HepG2 (cell line): ENCODE data around the gene EPB41L1. TPM values are rescaled to one million over a fixed set of nuclear protein-coding genes. Genes with fewer than 3 reads are reported as not detected.

Experiments
- CCAR2 ChIP-seq: fragments of 200-400 bp; formaldehyde crosslinking; optimal IDR thresholded peaks from 2 replicates; pipeline ENCODE3; 2018; ENCODE audit warnings: low read depth, mild to moderate bottlenecking, low read length, moderate library complexity
- CCDC6 ChIP-seq: sonication (generic); formaldehyde crosslinking; IDR thresholded peaks from 2 replicates; pipeline ENCODE4 v1.8.1; 2022; ENCODE audit warnings: mild to moderate bottlenecking, missing genetic modification reagents, moderate library complexity
- DZIP1 ChIP-seq: sonication (generic); formaldehyde crosslinking; IDR thresholded peaks from 2 replicates; pipeline ENCODE4 v1.5.0; 2020; ENCODE audit warnings: mild to moderate bottlenecking, missing genetic modification reagents
- GABPA ChIP-seq, 2 experiments: IDR thresholded peaks; 2 replicates each; pipeline ENCODE4 v1.6.1; 2011 to 2016; ENCODE audit warnings: low read depth in 2 of 2, low read length in 1 of 2, missing biosample characterization in 1 of 2, missing genetic modification characterization in 1 of 2
- HNF4G ChIP-seq, 2 experiments: sonication (generic) in 1 of 2; formaldehyde crosslinking in 1 of 2; IDR thresholded peaks; 2 replicates each; pipeline versions ENCODE4 v1.4.0 to v1.6.1; 2011 to 2020; ENCODE audit warnings: borderline replicate concordance in 2 of 2, low read depth in 2 of 2, mild to moderate bottlenecking in 2 of 2, low read length in 1 of 2, missing genetic modification reagents in 1 of 2, moderate library complexity in 1 of 2
- KAT2B ChIP-seq: fragments of 150-350 bp; IDR thresholded peaks from 2 replicates; pipeline ENCODE4 v1.6.1; 2014; ENCODE audit warnings: low read depth, low read length, borderline replicate concordance
- LRRFIP1 ChIP-seq: sonication (generic); formaldehyde crosslinking; conservative IDR thresholded peaks from 2 replicates; pipeline ENCODE4 v1.4.0; 2020; ENCODE audit warnings: missing genetic modification reagents
- MATR3 ChIP-seq: sonication (generic); formaldehyde crosslinking; IDR thresholded peaks from 2 replicates; pipeline ENCODE4 v1.4.0; 2020; ENCODE audit warnings: missing genetic modification reagents
- MBD4 ChIP-seq: IDR thresholded peaks from 2 replicates; pipeline ENCODE4 v1.6.1; 2012; ENCODE audit warnings: low read length, inconsistent platforms, borderline replicate concordance
- MIXL1 ChIP-seq: IDR thresholded peaks from 2 replicates; pipeline ENCODE4 v1.6.1; 2016
- NFIB ChIP-seq: sonication (generic); formaldehyde crosslinking; IDR thresholded peaks from 2 replicates; pipeline ENCODE4 v1.9.0; 2021; ENCODE audit warnings: missing genetic modification reagents, mild to moderate bottlenecking, borderline replicate concordance
- POLR2AphosphoS5 ChIP-seq: IDR thresholded peaks from 2 replicates; pipeline ENCODE4 v1.6.1; 2012; ENCODE audit warnings: low read depth, low read length
- PRMT3 ChIP-seq: sonication (generic); formaldehyde crosslinking; IDR thresholded peaks from 2 replicates; pipeline ENCODE4 v1.8.1; 2022; ENCODE audit warnings: low read depth, mild to moderate bottlenecking, moderate library complexity, missing genetic modification reagents, borderline replicate concordance
- SNAI1 ChIP-seq: sonication (generic); formaldehyde crosslinking; IDR thresholded peaks from 2 replicates; pipeline ENCODE4 v1.5.0; 2020; ENCODE audit warnings: mild to moderate bottlenecking, missing genetic modification reagents, borderline replicate concordance
- SOX13 ChIP-seq, 3 experiments: fragments of 450-650 bp in 1 of 3; sonication (generic) in 1 of 3; formaldehyde crosslinking in 1 of 3; IDR thresholded peaks in 2 of 3; conservative IDR thresholded peaks in 1 of 3; 2 replicates each; pipeline versions ENCODE4 v1.5.0 to v1.6.1; 2016 to 2020; ENCODE audit warnings: antibody characterized with exemption in 1 of 3, mild to moderate bottlenecking in 1 of 3, missing compliant biosample characterization in 1 of 3, missing genetic modification reagents in 1 of 3, moderate library complexity in 1 of 3
- STAG1 ChIP-seq: sonication (generic); formaldehyde crosslinking; IDR thresholded peaks from 2 replicates; pipeline ENCODE4 v1.4.0; 2020; ENCODE audit warnings: missing genetic modification reagents
- ZBTB33 ChIP-seq: sonication (generic); formaldehyde crosslinking; IDR thresholded peaks from 2 replicates; pipeline ENCODE4 v1.4.0; 2020; ENCODE audit warnings: missing genetic modification reagents
- ZNF224 ChIP-seq: sonication (generic); formaldehyde crosslinking; IDR thresholded peaks from 2 replicates; pipeline ENCODE4 v1.5.0; 2020; ENCODE audit warnings: mild to moderate bottlenecking, missing genetic modification reagents
- ZNF230 ChIP-seq: sonication (generic); formaldehyde crosslinking; IDR thresholded peaks from 2 replicates; pipeline ENCODE4 v1.4.0; 2020; ENCODE audit warnings: mild to moderate bottlenecking, missing genetic modification reagents
- ZNF3 ChIP-seq: IDR thresholded peaks from 2 replicates; pipeline ENCODE4 v1.7.0; 2017; ENCODE audit warnings: inconsistent platforms
- ZNF441 ChIP-seq: sonication (generic); formaldehyde crosslinking; IDR thresholded peaks from 2 replicates; pipeline ENCODE4 v1.7.0; 2021; ENCODE audit warnings: missing genetic modification reagents, borderline replicate concordance
- ZNF709 ChIP-seq: sonication (generic); formaldehyde crosslinking; IDR thresholded peaks from 2 replicates; pipeline ENCODE4 v1.5.0; 2020; ENCODE audit warnings: mild to moderate bottlenecking, missing genetic modification reagents
- polyA plus RNA-seq, 8 experiments: library from polyadenylated mRNA; depleted of rRNA in 3 of 8; stranded (reverse) in 7 of 8; unstranded in 1 of 8; fragments of >200 nt; fragmentation: Illumina TruSeq in 4 of 8; extraction: Trizol in 4 of 8; gene quantifications; 2 replicates each; pipeline versions ENCODE4 v1.2.1 to v1.2.3, GENCODE V29; 2011 to 2016; ENCODE audit warnings: low read depth in 4 of 8, missing spikeins in 1 of 8, mixed read lengths in 1 of 8; ENCODE audit not compliant: insufficient read depth in 1 of 8
- total RNA-seq, 5 experiments: library from RNA; depleted of rRNA; stranded (reverse); fragments of >200 nt; fragmentation: Illumina TruSeq; extraction: Trizol; gene quantifications; 2 replicates each; pipeline ENCODE4 v1.2.3, GENCODE V29; 2016; ENCODE audit warnings: low read depth in 1 of 5

Gene EPB41L1
- total and polyA plus RNA-seq, 2 of the 13 experiments (the other 11 are each of a cell fraction or from before 2014, with no cell fraction given), result 16.7 to 39.0 TPM

- 0 out of 2 replicates have a peak, but pooled peaks have one; percentile 36 for TF ChIP-seq DZIP1 (CRISPR knock-in tag)
- no peak; the same call in 1 of the 2 replicates for TF ChIP-seq SOX13 (IDR thresholded peaks at IDR 0.05)
- peak in 1 of 2 experiments; percentile 66; a peak in 1 of 4 replicates for TF ChIP-seq SOX13 (CRISPR knock-in tag; conservative IDR thresholded peaks at IDR 0.05 in 1 of 2, IDR thresholded peaks at IDR 0.05 in 1 of 2)
- peak; percentile 66; the same call in 1 of the 2 replicates for TF ChIP-seq ZNF3
- TF ChIP-seq ZNF709 (CRISPR knock-in tag), result no peak
- TF ChIP-seq KAT2B, result no peak
- no peak for TF ChIP-seq ZBTB33 (CRISPR knock-in tag)
- TF ChIP-seq MBD4, result no peak
- TF ChIP-seq CCDC6, result peak; percentile 72; the same call in 1 of the 2 replicates
- TF ChIP-seq STAG1 (CRISPR knock-in tag), result 0 out of 2 replicates have a peak, but pooled peaks have one; percentile 2
- no peak for TF ChIP-seq LRRFIP1 (CRISPR knock-in tag)
- TF ChIP-seq SNAI1 (CRISPR knock-in tag), result no peak
- peak; percentile 67; the same call in 1 of the 2 replicates for TF ChIP-seq HNF4G (IDR thresholded peaks at IDR 0.05; ENCODE audit: borderline replicate concordance, low read depth, low read length)
- peak; percentile 76; the same call in 1 of the 2 replicates for TF ChIP-seq HNF4G (CRISPR knock-in tag; IDR thresholded peaks at IDR 0.05; ENCODE audit: borderline replicate concordance, low read depth)
- no peak for TF ChIP-seq MATR3 (CRISPR knock-in tag)
- no peak for TF ChIP-seq CCAR2
- no peak for TF ChIP-seq ZNF230 (CRISPR knock-in tag)
- TF ChIP-seq POLR2AphosphoS5, result no peak
- TF ChIP-seq MIXL1 (CRISPR knock-in tag), result peak; percentile 81
- TF ChIP-seq GABPA (IDR thresholded peaks at IDR 0.05; ENCODE audit: low read depth, low read length), result peak; percentile 22; the same call in 1 of the 2 replicates
- TF ChIP-seq GABPA (CRISPR knock-in tag; IDR thresholded peaks at IDR 0.05; ENCODE audit: low read depth), result peak; percentile 83
- TF ChIP-seq ZNF224 (CRISPR knock-in tag), result no peak
- no peak for TF ChIP-seq PRMT3 (CRISPR knock-in tag)
- peak; percentile 82; the same call in 1 of the 2 replicates for TF ChIP-seq ZNF441 (CRISPR knock-in tag)
- TF ChIP-seq NFIB (CRISPR knock-in tag), result no peak
These were observed 3.5 kb upstream of the EPB41L1 start (continued) for GRCh38 chr20:36150847-36151539.
